H1 (cell line): Measurements from ENCODE around the gene EEPD1. TPM values are rescaled to one million over a fixed set of nuclear protein-coding genes. Genes with fewer than 3 reads are reported as not detected.

ENCODE experiments used
- CTCF ChIA-PET: fragments of 300-600 bp; sonication (Branson Sonifier 250); formaldehyde crosslinking; loops from one replicate; lab custom pipeline; 2021; ENCODE audit not compliant: partially characterized antibody; lab: Charles Lee
- POLR2A ChIA-PET: fragments of 300-600 bp; sonication (Branson Sonifier 250); formaldehyde crosslinking; loops from one replicate; lab custom pipeline; 2021; ENCODE audit warnings: inconsistent platforms; ENCODE audit not compliant: partially characterized antibody; lab: Charles Lee
- DNase-seq, 2 experiments: peaks; one replicate each; pipeline versions ENCODE4 v3.0.0 to v3.0.0-alpha.2; 2010 to 2022; ENCODE audit warnings: low spot score in 2 of 2, low read depth in 1 of 2, mixed read lengths in 1 of 2
- FAIRE-seq: peaks from 2 replicates; lab custom pipeline; 2011; peaks lifted over from hg19 to GRCh38; lab: Jason Lieb, UNC
- H2AFZ ChIP-seq: 2 replicates; pipeline ENCODE4 v1.8.1; 2012; ENCODE audit warnings: low read length, inconsistent platforms
- H2AK5ac ChIP-seq: 2 replicates; pipeline ENCODE4 v1.6.1; 2013; ENCODE audit warnings: low read depth, low read length
- H2BK120ac ChIP-seq: replicated peaks from 2 replicates; pipeline ENCODE3; 2013; ENCODE audit warnings: low read depth, low read length, inconsistent platforms
- H2BK12ac ChIP-seq: 2 replicates; pipeline ENCODE4 v1.6.1; 2013; ENCODE audit warnings: low read depth, low read length
- H2BK15ac ChIP-seq: 2 replicates; pipeline ENCODE4 v1.6.1; 2013; ENCODE audit warnings: low read length
- H2BK20ac ChIP-seq: 2 replicates; pipeline ENCODE4 v1.6.1; 2013; ENCODE audit warnings: low read length
- H2BK5ac ChIP-seq: 2 replicates; pipeline ENCODE4 v1.6.1; 2013; ENCODE audit warnings: low read depth, low read length
- H3K14ac ChIP-seq: 2 replicates; pipeline ENCODE4 v1.6.1; 2013; ENCODE audit warnings: inconsistent platforms; ENCODE audit not compliant: insufficient read length
- H3K18ac ChIP-seq: 2 replicates; pipeline ENCODE4 v1.6.1; 2013; ENCODE audit warnings: low read length; ENCODE audit errors: extremely low read depth
- H3K23ac ChIP-seq: 2 replicates; pipeline ENCODE4 v1.6.1; 2013; ENCODE audit warnings: inconsistent platforms; ENCODE audit not compliant: insufficient read length
- H3K23me2 ChIP-seq: 2 replicates; pipeline ENCODE4 v1.6.1; 2013; ENCODE audit warnings: low read depth, low read length
- H3K27ac ChIP-seq: 2 replicates; pipeline ENCODE4 v1.6.1; 2011; ENCODE audit warnings: low read depth, low read length, inconsistent platforms
- H3K27me3 ChIP-seq, 4 experiments: replicated peaks in 1 of 4; 1 replicate in 1 of 4; 2 replicates in 3 of 4; pipeline versions ENCODE4 v1.6.1 to v1.8.1; 2011 to 2013; ENCODE audit warnings: low read length in 3 of 4, mild to moderate bottlenecking in 3 of 4, inconsistent platforms in 2 of 4, mixed read lengths in 2 of 4, moderate library complexity in 1 of 4; ENCODE audit not compliant: control insufficient read depth in 3 of 4, insufficient read depth in 3 of 4; ENCODE audit errors: extremely low read depth in 1 of 4
- H3K36me3 ChIP-seq, 4 experiments: 2 replicates each; pipeline versions ENCODE4 v1.6.1 to v1.8.1; 2011 to 2013; ENCODE audit warnings: mild to moderate bottlenecking in 4 of 4, low read length in 3 of 4, moderate library complexity in 2 of 4, control low read depth in 1 of 4, inconsistent platforms in 1 of 4; ENCODE audit not compliant: insufficient read depth in 4 of 4, control insufficient read depth in 2 of 4
- H3K4ac ChIP-seq: replicated peaks from 2 replicates; pipeline ENCODE3; 2013; ENCODE audit warnings: low read length, low read depth, mixed read lengths, inconsistent platforms; ENCODE audit not compliant: insufficient read length
- H3K4me1 ChIP-seq, 4 experiments: replicated peaks in 1 of 4; 1 replicate in 1 of 4; 2 replicates in 3 of 4; pipeline versions ENCODE4 v1.6.1 to v1.8.1; 2011 to 2013; ENCODE audit warnings: low read length in 3 of 4, inconsistent platforms in 2 of 4, mixed read lengths in 1 of 4; ENCODE audit not compliant: insufficient read depth in 4 of 4, control insufficient read depth in 3 of 4
- H3K4me2 ChIP-seq, 2 experiments: 2 replicates each; pipeline versions ENCODE4 v1.6.1 to v1.8.1; 2011 to 2013; ENCODE audit warnings: low read depth in 2 of 2, low read length in 2 of 2, control low read depth in 1 of 2, inconsistent platforms in 1 of 2, mild to moderate bottlenecking in 1 of 2; ENCODE audit not compliant: insufficient read depth in 1 of 2
- H3K4me3 ChIP-seq, 4 experiments: fragments of 200-600, 300-600 bp in 1 of 4; sonication (generic), shearing (Covaris generic), sonication (Bioruptor Twin) in 1 of 4; 2 replicates each; pipeline versions ENCODE4 v1.5.1 to v1.8.1; 2011 to 2016; ENCODE audit warnings: low read length in 4 of 4, low read depth in 3 of 4, control low read depth in 2 of 4, inconsistent platforms in 2 of 4, mild to moderate bottlenecking in 2 of 4, mixed read lengths in 1 of 4, moderate library complexity in 1 of 4; ENCODE audit not compliant: insufficient read depth in 2 of 4; ENCODE audit errors: extremely low read depth in 1 of 4
- H3K56ac ChIP-seq: replicated peaks from 2 replicates; pipeline ENCODE3; 2013; ENCODE audit warnings: low read depth, mild to moderate bottlenecking, mixed read lengths, low read length, inconsistent platforms; ENCODE audit not compliant: insufficient read length
- H3K79me1 ChIP-seq: 2 replicates; pipeline ENCODE4 v1.6.1; 2013; ENCODE audit warnings: low read depth, low read length, control low read depth
- H3K79me2 ChIP-seq, 2 experiments: 2 replicates each; pipeline versions ENCODE4 v1.6.1 to v1.8.1; 2012 to 2013; ENCODE audit warnings: low read length in 2 of 2, mild to moderate bottlenecking in 2 of 2, inconsistent platforms in 1 of 2; ENCODE audit not compliant: insufficient read depth in 2 of 2, control insufficient read depth in 1 of 2
- H3K9ac ChIP-seq, 4 experiments: replicated peaks in 1 of 4; 1 replicate in 1 of 4; 2 replicates in 3 of 4; pipeline versions ENCODE4 v1.6.1 to v1.8.1; 2011 to 2013; ENCODE audit warnings: low read depth in 3 of 4, low read length in 3 of 4, control low read depth in 2 of 4, mild to moderate bottlenecking in 2 of 4, moderate library complexity in 2 of 4, inconsistent platforms in 1 of 4; ENCODE audit errors: extremely low read depth in 1 of 4
- H3K9me3 ChIP-seq, 2 experiments: 2 replicates each; pipeline versions ENCODE4 v1.6.1 to v1.8.1; 2012 to 2013; ENCODE audit warnings: mild to moderate bottlenecking in 2 of 2, moderate library complexity in 2 of 2, control low read depth in 1 of 2, inconsistent platforms in 1 of 2, low read depth in 1 of 2, low read length in 1 of 2, mixed read lengths in 1 of 2; ENCODE audit not compliant: insufficient read depth in 2 of 2
- H4K20me1 ChIP-seq, 2 experiments: replicated peaks in 1 of 2; 2 replicates each; pipeline versions ENCODE3 to v1.8.1; 2011 to 2013; ENCODE audit warnings: inconsistent platforms in 2 of 2, low read length in 2 of 2, mild to moderate bottlenecking in 1 of 2; ENCODE audit not compliant: insufficient read depth in 2 of 2, control insufficient read depth in 1 of 2
- H4K5ac ChIP-seq: 2 replicates; pipeline ENCODE4 v1.6.1; 2013; ENCODE audit warnings: low read length, low read depth, mixed read lengths, inconsistent platforms; ENCODE audit not compliant: insufficient read length
- H4K8ac ChIP-seq: 2 replicates; pipeline ENCODE4 v1.8.0; 2013; ENCODE audit warnings: mild to moderate bottlenecking, moderate library complexity, low read length, inconsistent platforms; ENCODE audit not compliant: insufficient read depth; ENCODE audit errors: extremely low read depth
- H4K91ac ChIP-seq: replicated peaks from 2 replicates; pipeline ENCODE3; 2013; ENCODE audit warnings: low read length, mixed read lengths, inconsistent platforms; ENCODE audit not compliant: insufficient read length
- CBX5 ChIP-seq: fragments of 300-800, 300-1000 bp; sonication (generic); IDR thresholded peaks from 2 replicates; pipeline ENCODE4 v1.7.1; 2016; ENCODE audit warnings: antibody characterized with exemption, low read length, low read depth
- CEBPB ChIP-seq: IDR thresholded peaks from 2 replicates; pipeline ENCODE4 v1.6.1; 2012; ENCODE audit warnings: low read depth, low read length
- CREB1 ChIP-seq: IDR thresholded peaks from 2 replicates; pipeline ENCODE4 v1.6.1; 2012; ENCODE audit warnings: inconsistent platforms
- RXRA ChIP-seq: IDR thresholded peaks from 2 replicates; pipeline ENCODE4 v1.6.1; 2011; ENCODE audit warnings: low read depth, mild to moderate bottlenecking, low read length, moderate library complexity; ENCODE audit not compliant: insufficient read depth
- SIN3A ChIP-seq, 2 experiments: IDR thresholded peaks in 1 of 2; conservative IDR thresholded peaks in 1 of 2; 2 replicates each; pipeline ENCODE4 v1.6.1; 2011 to 2012; ENCODE audit warnings: low read length in 2 of 2, improper control_type of control experiment in 1 of 2, low read depth in 1 of 2, mild to moderate bottlenecking in 1 of 2
- WGBS, 2 experiments: shearing (Covaris generic) in 1 of 2; methylation state at CpG; one replicate each; pipeline versions ENCODE4 v1.1.6 to v1.1.7; 2013 to 2015; ENCODE audit warnings: low lambda C conversion rate in 2 of 2, mixed read lengths in 2 of 2, inconsistent platforms in 1 of 2, low coverage in 1 of 2, missing lambda C conversion rate in 1 of 2; ENCODE audit not compliant: insufficient replicate concordance in 2 of 2, insufficient coverage in 1 of 2, insufficient read length in 1 of 2; ENCODE audit errors: extremely low coverage in 1 of 2, missing lambda C conversion rate in 1 of 2; 5-methylcytosine and 5-hydroxymethylcytosine counted together
- polyA plus RNA-seq, 7 experiments: library from polyadenylated mRNA; depleted of rRNA in 3 of 7; stranded (reverse) in 5 of 7; unstranded in 2 of 7; fragments of >200 nt in 5 of 7; fragments of 200-250 nt in 2 of 7; gene quantifications; 1 replicate in 5 of 7; 2 replicates in 1 of 7; 4 replicates in 1 of 7; pipeline versions ENCODE4 v1.2.1 to v1.2.3, GENCODE V29; 2011 to 2013; ENCODE audit warnings: missing spikeins in 2 of 7, mixed read lengths in 2 of 7
- total RNA-seq: library from RNA; stranded (reverse); fragmentation: NEBNext Ultra II Directional; extraction: Animal tissue kit (Norgen Biotek cat#: 25700); gene quantifications from 2 replicates; pipeline ENCODE4 v1.2.1, GENCODE V29; 2021

Gene EEPD1
- total and polyA plus RNA-seq, 2 of the 8 experiments (the other 6 are each of a cell fraction or from before 2014, with no cell fraction given) = 3.1 to 7.8 TPM

DNA sequence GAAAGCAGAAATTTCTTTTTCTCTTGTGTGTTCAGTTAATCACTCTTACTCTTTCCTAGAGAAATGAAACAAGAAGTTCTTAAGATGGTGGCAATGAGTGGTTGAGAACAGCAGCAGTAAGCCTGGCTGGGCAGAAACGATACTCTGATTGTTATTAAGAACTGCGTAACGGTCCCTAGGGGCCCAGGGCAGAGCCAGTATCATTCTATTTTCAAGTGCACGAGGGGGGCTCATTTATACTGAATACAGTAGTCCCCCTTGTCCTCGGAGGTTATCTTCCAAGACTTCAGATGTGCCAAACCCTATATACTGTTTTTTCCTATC is 64.9 kb downstream of the EEPD1 start:
- Histone ChIP-seq H3K79me1 (no peaks in the 10 kb centered on the region), H2BK20ac (no peak overlapping the region), H3K4me2 (no peak overlapping the region), H4K91ac (no peak overlapping the region), H3K18ac (no peak overlapping the region), H3K56ac (no peak overlapping the region), H3K4ac (no peak overlapping the region), H3K9me3 (no peaks in the 10 kb centered on the region), H2BK12ac (no peak overlapping the region), H3K14ac (no peak overlapping the region), H3K27me3 (no peaks in the 10 kb centered on the region), H4K20me1 (no peaks in the 10 kb centered on the region), H4K8ac (no peak overlapping the region), H3K79me2 (no peaks in the 10 kb centered on the region), H3K23ac (no peak overlapping the region), H4K5ac (no peak overlapping the region), H3K4me1 (peaks cover 6 to 13% (median 9%) of the 10 kb centered on the region in 4 experiments; a peak in 6 of 7 replicates), H2BK120ac (no peak overlapping the region), H3K27ac (no peak overlapping the region), H3K23me2 (no peaks in the 10 kb centered on the region; the same call in 1 of the 2 replicates), H2BK5ac (no peak overlapping the region), H2AK5ac (no peak overlapping the region), H3K9ac (no peak overlapping the region), H2BK15ac (no peak overlapping the region), H3K36me3 (no peaks in the 10 kb centered on the region), H2AFZ (no peak overlapping the region), H3K4me3 (no peak overlapping the region)
- ChIA-PET POLR2A (no interaction called here), CTCF (no interaction called here)
- TF ChIP-seq SIN3A (conservative IDR thresholded peaks at IDR 0.05 in 1 of 2, IDR thresholded peaks at IDR 0.05 in 1 of 2; ENCODE audit: low read depth in 1 of 2, low read length in 2 of 2) (no peak), RXRA (no peak), CREB1 (no peak), CEBPB (no peak), CBX5 (no peak)
- DNase-seq (no peak), FAIRE-seq (no peak)
- WGBS, 2 experiments = 95% methylated on average over 5 of the region's 5 CpGs; no CpG with 5 or more reads in 1 of the 2 experiments
